ENCODE data around the gene TBC1D25.

TBC1D25 gene

GRCh38 chrX:48497871-48498270, 41.6 kb upstream of the TBC1D25 start:
- H3K4me3 ChIP-seq (ENCODE audit: low read depth, low read length) = no peak overlapping the region
- TF ChIP-seq CTCF (IDR thresholded peaks at IDR 0.05; ENCODE audit: low read depth, low read length) = no peak

GRCh38 chrX:48498374-48498809, 41.1 kb upstream of the TBC1D25 start:
- no peak overlapping the region for H3K4me3 ChIP-seq (ENCODE audit: low read depth, low read length)
- no peak for TF ChIP-seq CTCF (IDR thresholded peaks at IDR 0.05; ENCODE audit: low read depth, low read length)

GRCh38 chrX:48504261-48504660, 35.3 kb upstream of the TBC1D25 start:
- no peak for TF ChIP-seq CTCF (IDR thresholded peaks at IDR 0.05; ENCODE audit: low read depth, low read length)
- no peak overlapping the region for H3K4me3 ChIP-seq (ENCODE audit: low read depth, low read length)

- no peak for TF ChIP-seq CTCF (IDR thresholded peaks at IDR 0.05; ENCODE audit: low read depth, low read length)
- no peak overlapping the region for H3K4me3 ChIP-seq (ENCODE audit: low read depth, low read length)
Measured at GRCh38 chrX:48505481-48505880, 34.0 kb upstream of the TBC1D25 start.

GRCh38 chrX:48507246-48507645, 32.3 kb upstream of the TBC1D25 start:
- TF ChIP-seq CTCF (IDR thresholded peaks at IDR 0.05; ENCODE audit: low read depth, low read length) = no peak
- H3K4me3 ChIP-seq (ENCODE audit: low read depth, low read length) = no peak overlapping the region

- H3K4me3 ChIP-seq (ENCODE audit: low read depth, low read length) = peak within 1 kb of the TSS; percentile 71
- TF ChIP-seq CTCF (IDR thresholded peaks at IDR 0.05; ENCODE audit: low read depth, low read length) = no peak
Measured at GRCh38 chrX:48508400-48509244, 30.9 kb upstream of the TBC1D25 start, which contains the start of gene PORCN. TSS of gene PORCN (plus strand) at chrX:48508992. CDS start at chrX:48509821, 829 bp downstream.

GRCh38 chrX:48509245-48509590, 30.3 kb upstream of the TBC1D25 start:
- H3K4me3 ChIP-seq (ENCODE audit: low read depth, low read length) = peak overlapping the region; percentile 71
- TF ChIP-seq CTCF (IDR thresholded peaks at IDR 0.05; ENCODE audit: low read depth, low read length) = no peak

Measured in WI38 (cell line).